Ovary (tissue), 3 donors: Measurements from ENCODE around the gene MX1.

Source experiments
- CTCF ChIP-seq, 3 donors: fragments of 450-650 bp in 2 of 3; fragments of 200-600 bp in 1 of 3; IDR thresholded peaks; one replicate each; pipeline versions ENCODE4 v1.5.1 to v1.8.0; 2016 to 2022; ENCODE audit warnings: antibody characterized with exemption in 3 of 3, mild to moderate bottlenecking in 1 of 3
- EP300 ChIP-seq: sonication (generic); formaldehyde crosslinking; IDR thresholded peaks from one replicate; pipeline ENCODE4 v1.6.1; 2017; ENCODE audit warnings: antibody characterized with exemption
- POLR2A ChIP-seq: fragments of 450-650 bp; IDR thresholded peaks from one replicate; pipeline ENCODE4 v1.6.1; 2017; ENCODE audit warnings: antibody characterized with exemption, mild to moderate bottlenecking, moderate library complexity
- donor health status: DM: no; HTN: no; CAD: no.

GRCh38 chr21:41490330-41490729 lies 64.3 kb downstream of the MX1 start:
- TF ChIP-seq POLR2A (no peak), CTCF (IDR thresholded peaks at IDR 0.05) (no peak), EP300 (no peak)
